Central memory CD8-positive, alpha-beta T cell (primary cell): ENCODE measurements around the gene TELO2.
"Not testable (repeated sequence)": the region's sequence is repeated elsewhere in the genome, so short reads cannot be mapped to it uniquely, and the experiment has no call there.

Source experiments
- ATAC-seq: fragments of 150-1000 bp; cut with Tn5 transposase; replicated peaks from 2 replicates; pipeline ENCODE4 v1.10.0; 2022; ENCODE audit warnings: mild to moderate bottlenecking, moderate FRiP score, moderate number of reproducible peaks; ENCODE audit not compliant: poor library complexity, severe bottlenecking; ENCODE audit errors: extremely low read depth
- DNase-seq, 2 donors: peaks; one replicate each; pipeline ENCODE4 v3.0.0; 2021; ENCODE audit warnings: low spot score in 2 of 2
- H3K27ac Mint-ChIP-seq: one replicate; pipeline ENCODE4 v1.8.0; 2022; ENCODE audit warnings: low read depth, mild to moderate bottlenecking, moderate library complexity, mixed read lengths
- H3K27me3 Mint-ChIP-seq: one replicate; pipeline ENCODE4 v1.8.0; 2022; ENCODE audit warnings: mixed read lengths
- H3K36me3 Mint-ChIP-seq: one replicate; pipeline ENCODE4 v1.8.0; 2022; ENCODE audit warnings: mild to moderate bottlenecking, moderate library complexity, mixed read lengths; ENCODE audit not compliant: insufficient read depth
- H3K4me1 Mint-ChIP-seq: one replicate; pipeline ENCODE4 v1.8.0; 2022; ENCODE audit warnings: mixed read lengths
- H3K4me3 Mint-ChIP-seq: one replicate; pipeline ENCODE4 v1.8.0; 2022; ENCODE audit warnings: mild to moderate bottlenecking, moderate library complexity, mixed read lengths
- H3K9me3 Mint-ChIP-seq: one replicate; pipeline ENCODE4 v1.8.0; 2022; ENCODE audit warnings: mixed read lengths

TELO2 gene

DNA sequence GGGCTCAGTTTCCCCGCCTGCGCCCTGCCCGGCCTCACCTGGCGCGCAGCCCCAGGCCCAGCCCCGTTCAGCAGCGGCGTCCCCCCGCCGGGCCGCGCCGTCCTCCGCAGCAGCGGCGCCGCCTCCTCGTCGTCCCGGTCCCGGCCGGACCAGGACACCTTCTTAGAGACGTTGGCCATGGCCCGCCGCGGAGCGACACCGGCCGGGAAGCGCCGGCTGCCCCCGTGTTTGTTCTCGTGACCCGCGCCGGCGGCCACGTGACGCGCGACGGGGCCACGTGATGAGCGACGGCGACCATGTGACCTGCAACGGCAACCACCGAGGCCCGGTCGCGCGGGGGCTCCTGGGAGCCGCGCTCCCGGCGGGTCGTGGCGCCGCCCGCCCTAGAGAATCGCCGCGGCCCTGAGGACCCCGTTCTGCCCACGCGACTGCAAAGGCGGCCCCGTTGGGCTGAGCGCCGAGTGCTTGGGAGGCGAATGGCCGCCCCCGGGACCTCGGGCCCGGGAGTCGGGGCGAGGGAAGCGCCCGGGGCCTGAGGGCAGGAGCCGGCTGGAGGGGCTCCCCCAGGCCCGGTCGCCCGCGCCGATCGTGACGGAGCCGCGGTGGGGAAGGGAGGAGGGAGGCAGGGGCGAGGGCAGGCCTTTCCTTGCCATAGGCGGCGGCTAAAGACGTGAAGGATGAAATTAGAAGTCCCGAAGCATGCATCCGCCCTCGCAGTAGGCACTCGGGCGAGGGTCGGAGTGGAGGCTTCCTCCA is 18.2 kb upstream of the TELO2 start, which contains the start of gene CLCN7:
Gene CLCN7 (minus strand): TSS at position 233 of the 756 bp plus-strand sequence. CDS start 54 bp downstream, at position 179.
- H3K27me3 Mint-ChIP-seq = no peaks in the 10 kb centered on the region
- H3K4me3 Mint-ChIP-seq = peak within 1 kb of the TSS; percentile 72
- ATAC-seq = peak; percentile 91
- H3K4me1 Mint-ChIP-seq = peaks cover 23% of the 10 kb centered on the region
- H3K9me3 Mint-ChIP-seq = no peaks in the 10 kb centered on the region
- DNase-seq = peak; percentile 66 to 70
- H3K27ac Mint-ChIP-seq = peak within 1 kb of the TSS; percentile 65
- peaks cover 5% of the 10 kb centered on the region for H3K36me3 Mint-ChIP-seq

- Mint-ChIP-seq H3K9me3 (no peaks in the 10 kb centered on the region), H3K27me3 (no peaks in the 10 kb centered on the region), H3K36me3 (peaks cover 5% of the 10 kb centered on the region), H3K4me1 (peaks cover 18% of the 10 kb centered on the region), H3K4me3 (peak overlapping the region; percentile 72), H3K27ac (peak overlapping the region; percentile 65)
- ATAC-seq = no peak
- no peak for DNase-seq
These were observed 17.5 kb upstream of the TELO2 start for GRCh38 chr16:1475552-1476114.

DNA sequence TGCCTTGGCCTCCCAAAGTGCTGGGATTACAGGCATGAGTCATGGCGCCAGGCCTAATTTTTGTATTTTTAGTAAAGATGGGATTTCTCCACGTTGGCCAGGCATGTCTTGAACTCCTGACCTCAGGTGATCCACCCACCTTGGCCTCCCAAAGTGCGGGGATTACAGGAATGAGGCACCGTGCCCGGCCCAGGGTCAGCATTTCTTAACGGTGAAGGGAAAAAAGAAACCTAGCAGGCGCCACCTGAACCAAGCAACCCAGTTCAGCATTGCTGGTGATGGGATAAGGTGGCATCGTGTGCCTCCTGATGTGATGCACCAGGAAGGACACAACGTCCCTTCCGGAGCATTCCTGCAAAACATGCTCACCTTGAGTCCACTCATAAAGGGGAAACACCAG is 16.1 kb upstream of the TELO2 start:
- no peak for ATAC-seq
- Mint-ChIP-seq H3K4me1 (peaks cover 12% of the 10 kb centered on the region), H3K9me3 (no peaks in the 10 kb centered on the region), H3K4me3 (no peak overlapping the region), H3K36me3 (peaks cover 5% of the 10 kb centered on the region), H3K27me3 (no peaks in the 10 kb centered on the region), H3K27ac (no peak overlapping the region)
- DNase-seq = no peak

DNA sequence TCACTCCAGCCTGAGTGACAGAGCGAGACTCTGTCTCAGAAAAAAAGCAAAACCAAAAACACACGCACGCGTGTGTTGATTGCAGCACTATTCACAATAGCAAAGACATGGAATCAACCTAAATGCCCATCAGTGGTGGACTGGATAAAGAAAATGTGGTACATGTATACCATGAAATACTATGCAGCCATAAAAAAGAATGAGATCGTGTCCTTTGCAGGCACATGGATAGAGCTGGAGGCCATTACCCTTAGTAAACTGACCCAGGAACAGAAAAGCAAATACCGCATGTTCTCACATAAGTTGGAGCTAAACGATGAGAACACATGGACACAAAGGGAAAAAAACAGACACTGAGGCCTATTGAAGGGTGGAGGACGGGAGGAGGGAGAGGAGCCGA is 14.2 kb upstream of the TELO2 start:
- H3K4me3 Mint-ChIP-seq, DNase-seq, H3K27me3 Mint-ChIP-seq, H3K4me1 Mint-ChIP-seq, H3K36me3 Mint-ChIP-seq, H3K9me3 Mint-ChIP-seq, ATAC-seq, H3K27ac Mint-ChIP-seq: not testable (repeated sequence)

GRCh38 chr16:1481906-1482835 is 11.0 kb upstream of the TELO2 start:
- H3K9me3 Mint-ChIP-seq = no peaks in the 10 kb centered on the region
- no peak overlapping the region for H3K4me3 Mint-ChIP-seq
- H3K27ac Mint-ChIP-seq = no peak overlapping the region
- peaks cover 1% of the 10 kb centered on the region for H3K36me3 Mint-ChIP-seq
- ATAC-seq (no peak), DNase-seq (no peak)
- H3K4me1 Mint-ChIP-seq = no peaks in the 10 kb centered on the region
- no peaks in the 10 kb centered on the region for H3K27me3 Mint-ChIP-seq

GRCh38 chr16:1485847-1486496 is 7.2 kb upstream of the TELO2 start:
- H3K4me3 Mint-ChIP-seq = no peak overlapping the region
- H3K27ac Mint-ChIP-seq = no peak overlapping the region
- ATAC-seq (no peak), DNase-seq (no peak)
- H3K9me3 Mint-ChIP-seq = no peaks in the 10 kb centered on the region
- no peaks in the 10 kb centered on the region for H3K4me1 Mint-ChIP-seq
- H3K36me3 Mint-ChIP-seq = peaks cover 1% of the 10 kb centered on the region
- no peaks in the 10 kb centered on the region for H3K27me3 Mint-ChIP-seq

GRCh38 chr16:1486551-1487390 is 6.4 kb upstream of the TELO2 start:
- H3K9me3 Mint-ChIP-seq = no peaks in the 10 kb centered on the region
- no peak overlapping the region for H3K4me3 Mint-ChIP-seq
- H3K27me3 Mint-ChIP-seq = no peaks in the 10 kb centered on the region
- H3K4me1 Mint-ChIP-seq = no peaks in the 10 kb centered on the region
- ATAC-seq (no peak), DNase-seq (no peak)
- H3K36me3 Mint-ChIP-seq = peaks cover 1% of the 10 kb centered on the region
- H3K27ac Mint-ChIP-seq = no peak overlapping the region

DNA sequence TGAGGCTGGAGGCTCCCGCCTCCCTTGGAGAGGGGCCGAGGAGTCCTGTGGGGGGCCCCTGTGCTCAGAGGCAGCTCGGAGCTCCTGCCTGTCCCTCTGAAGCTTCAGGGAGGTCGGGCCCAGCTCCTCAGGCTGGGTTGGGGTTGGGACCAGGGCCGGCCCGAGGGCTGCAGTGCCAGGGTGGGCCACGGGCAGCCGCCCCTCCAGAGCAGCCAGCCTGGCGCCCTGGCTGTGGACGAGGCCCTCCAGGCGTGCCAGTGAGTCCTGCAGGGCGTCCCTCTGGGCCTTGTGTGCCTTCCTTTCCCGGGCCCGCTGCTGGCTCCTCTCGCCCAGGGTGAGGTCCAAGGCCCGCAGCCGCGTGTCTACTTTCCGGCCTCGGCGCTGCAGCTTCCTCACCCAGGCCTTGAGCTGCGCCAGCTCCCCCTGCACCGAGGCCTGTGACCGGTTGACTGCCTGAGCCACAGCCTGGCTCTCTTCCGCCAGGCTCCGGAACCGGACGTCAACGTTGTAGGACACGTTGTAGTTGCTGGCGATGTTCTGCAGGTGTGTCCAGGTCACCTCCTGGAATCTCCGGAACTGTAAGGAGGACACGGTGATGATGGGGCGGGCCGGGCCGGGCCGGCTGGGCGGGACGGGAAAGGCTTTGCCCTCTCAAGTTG is 5.6 kb upstream of the TELO2 start:
- no peaks in the 10 kb centered on the region for H3K9me3 Mint-ChIP-seq
- ATAC-seq = no peak
- no peak for DNase-seq

DNA sequence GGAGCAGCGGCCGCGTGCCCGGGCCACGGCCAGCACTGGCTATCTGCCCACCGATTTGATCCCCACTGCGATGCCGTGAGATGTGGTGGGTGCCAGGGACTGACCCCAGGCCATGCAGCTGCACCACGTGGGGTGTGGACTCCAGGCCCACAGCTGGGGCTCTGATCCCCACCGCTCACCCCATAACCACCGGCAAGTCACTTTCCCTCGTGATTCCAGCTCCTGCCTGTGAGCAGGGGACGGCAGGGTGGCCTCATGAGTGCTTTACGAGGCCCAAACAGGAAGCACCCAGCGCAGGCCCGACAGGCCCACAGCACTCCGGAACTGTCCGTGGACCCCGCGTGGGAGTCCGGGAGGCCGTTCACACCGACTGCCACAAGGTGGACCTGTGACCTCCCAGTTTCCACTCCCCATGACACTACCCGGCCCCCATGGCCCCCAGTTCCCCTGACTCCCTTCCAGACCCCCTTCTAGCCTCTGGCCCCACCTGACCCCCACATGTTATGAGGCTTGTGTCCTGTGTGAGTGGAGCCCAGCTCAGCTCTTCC is 5.0 kb upstream of the TELO2 start:
- Mint-ChIP-seq H3K9me3 (no peaks in the 10 kb centered on the region), H3K27ac (peak overlapping the region; percentile 12), H3K36me3 (peaks cover 3% of the 10 kb centered on the region), H3K27me3 (no peaks in the 10 kb centered on the region), H3K4me1 (peaks cover 9% of the 10 kb centered on the region), H3K4me3 (no peak overlapping the region)
- no peak for ATAC-seq
- no peak for DNase-seq

More for the DNA sequence above, 5.6 kb upstream of the TELO2 start:
- Mint-ChIP-seq H3K27me3 (no peaks in the 10 kb centered on the region), H3K4me3 (no peak overlapping the region), H3K36me3 (peaks cover 1% of the 10 kb centered on the region), H3K27ac (no peak overlapping the region), H3K4me1 (peaks cover 3% of the 10 kb centered on the region)

DNA sequence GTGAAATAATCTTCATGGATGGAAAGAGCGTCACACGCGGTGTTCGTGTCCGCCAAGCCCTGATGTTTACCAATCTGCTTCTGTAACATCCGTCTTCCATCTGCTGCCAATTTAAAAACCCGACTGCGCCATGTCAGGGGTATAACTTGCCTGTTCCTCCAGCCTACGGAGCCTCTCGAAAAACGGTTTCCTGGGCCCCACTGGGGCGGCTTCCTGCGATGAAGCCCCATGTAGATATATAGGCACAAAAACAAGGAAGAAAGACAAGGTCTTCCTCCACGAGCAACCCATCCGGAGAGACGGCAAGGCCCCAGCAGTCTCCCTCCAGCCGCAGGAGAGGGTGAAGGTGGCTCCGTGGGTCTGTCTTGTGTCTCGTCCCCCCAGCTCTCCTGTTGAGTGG is 4.5 kb upstream of the TELO2 start, which contains the start of gene PTX4:
Gene PTX4 (minus strand): TSS at position 326 of the 400 bp plus-strand sequence. CDS start 35 bp downstream, at position 291.
- Mint-ChIP-seq H3K27ac (peak within 1 kb of the TSS; percentile 12), H3K4me1 (peaks cover 9% of the 10 kb centered on the region), H3K9me3 (no peaks in the 10 kb centered on the region), H3K27me3 (no peaks in the 10 kb centered on the region), H3K4me3 (no peak within 1 kb of the TSS), H3K36me3 (peaks cover 3% of the 10 kb centered on the region)
- DNase-seq (no peak), ATAC-seq (no peak)

- H3K9me3 Mint-ChIP-seq = no peaks in the 10 kb centered on the region
- peaks cover 9% of the 10 kb centered on the region for H3K4me1 Mint-ChIP-seq
- no peak overlapping the region for H3K4me3 Mint-ChIP-seq
- peaks cover 3% of the 10 kb centered on the region for H3K36me3 Mint-ChIP-seq
- H3K27me3 Mint-ChIP-seq = no peaks in the 10 kb centered on the region
- DNase-seq (no peak), ATAC-seq (no peak)
- H3K27ac Mint-ChIP-seq = no peak overlapping the region
These were observed 4.1 kb upstream of the TELO2 start for GRCh38 chr16:1489077-1489476.
